ENCODE results near the gene ARHGAP26. TPM values are rescaled to one million over a fixed set of nuclear protein-coding genes. Genes with fewer than 3 reads are reported as not detected.

Gene ARHGAP26
- total RNA-seq, 4 donors from 2014 or later: 22.3 to 40.7 (median 28.2) TPM

- no peak for TF ChIP-seq EP300 (IDR thresholded peaks at IDR 0.05)
- TF ChIP-seq CTCF (IDR thresholded peaks at IDR 0.05): no peak
- TF ChIP-seq POLR2A (IDR thresholded peaks at IDR 0.05; ENCODE audit: low read depth): no peak
- no peak for TF ChIP-seq POLR2AphosphoS5 (IDR thresholded peaks at IDR 0.05)
- WGBS: 85% methylated on average over 7 of the region's 8 CpGs
- H3K27me3 ChIP-seq: no peaks in the 10 kb centered on the region
- no peak overlapping the region for H3K27ac ChIP-seq (replicated peaks in 1 of 4)
- H3K4me3 ChIP-seq: no peak overlapping the region
- no peaks in the 10 kb centered on the region for H3K9me3 ChIP-seq
- no peaks in the 10 kb centered on the region for H3K36me3 ChIP-seq
- peaks cover 0 to 13% (median under 1%) of the 10 kb centered on the region in 4 donors for H3K4me1 ChIP-seq
- DNase-seq (ENCODE audit: extremely low spot score): no peak
- intact Hi-C loops (cut with DNase I): no loop called here
Measured at GRCh38 chr5:142735323-142736246, 34.6 kb upstream of the ARHGAP26 start.

- no peaks in the 10 kb centered on the region for H3K9me3 ChIP-seq
- WGBS: 85% methylated on average over 6 of the region's 7 CpGs
- TF ChIP-seq POLR2A (IDR thresholded peaks at IDR 0.05; ENCODE audit: low read depth): no peak
- no peak for TF ChIP-seq EP300 (IDR thresholded peaks at IDR 0.05)
- TF ChIP-seq CTCF (IDR thresholded peaks at IDR 0.05): no peak
- TF ChIP-seq POLR2AphosphoS5 (IDR thresholded peaks at IDR 0.05): no peak
- no peaks in the 10 kb centered on the region for H3K27me3 ChIP-seq
- H3K4me1 ChIP-seq: peaks cover 0 to 17% (median 4%) of the 10 kb centered on the region in 4 donors
- no peak overlapping the region for H3K27ac ChIP-seq (replicated peaks in 1 of 4)
- no peak for DNase-seq (ENCODE audit: extremely low spot score)
- no peak overlapping the region for H3K4me3 ChIP-seq
- intact Hi-C loops (cut with DNase I): no loop called here
- no peaks in the 10 kb centered on the region for H3K36me3 ChIP-seq
Measured at GRCh38 chr5:142736247-142736632, 33.9 kb upstream of the ARHGAP26 start.

GRCh38 chr5:142737179-142737578 lies 33.0 kb upstream of the ARHGAP26 start:
- Histone ChIP-seq H3K9me3 (no peaks in the 10 kb centered on the region), H3K4me1 (peaks cover 0 to 17% (median 5%) of the 10 kb centered on the region in 4 donors), H3K27me3 (no peaks in the 10 kb centered on the region), H3K27ac (replicated peaks in 1 of 4) (no peak overlapping the region), H3K4me3 (no peak overlapping the region), H3K36me3 (no peaks in the 10 kb centered on the region)
- intact Hi-C loops (cut with DNase I): no loop called here
- 73% methylated on average over 5 of the region's 5 CpGs for WGBS
- TF ChIP-seq CTCF (IDR thresholded peaks at IDR 0.05): no peak
- TF ChIP-seq POLR2AphosphoS5 (IDR thresholded peaks at IDR 0.05): no peak
- TF ChIP-seq EP300 (IDR thresholded peaks at IDR 0.05): no peak
- TF ChIP-seq POLR2A (IDR thresholded peaks at IDR 0.05; ENCODE audit: low read depth): no peak
- DNase-seq (ENCODE audit: extremely low spot score): no peak

- no peak overlapping the region for H3K27ac ChIP-seq (replicated peaks in 1 of 4)
- no peak for DNase-seq (ENCODE audit: extremely low spot score)
- H3K36me3 ChIP-seq: no peaks in the 10 kb centered on the region
- TF ChIP-seq EP300 (IDR thresholded peaks at IDR 0.05): no peak
- TF ChIP-seq POLR2AphosphoS5 (IDR thresholded peaks at IDR 0.05): no peak
- TF ChIP-seq CTCF (IDR thresholded peaks at IDR 0.05): no peak
- TF ChIP-seq POLR2A (IDR thresholded peaks at IDR 0.05; ENCODE audit: low read depth): no peak
- H3K4me1 ChIP-seq: peaks cover 2 to 29% (median 6%) of the 10 kb centered on the region in 4 donors
- no peak overlapping the region for H3K4me3 ChIP-seq
- intact Hi-C loops (cut with DNase I): no loop called here
- H3K9me3 ChIP-seq: no peaks in the 10 kb centered on the region
- H3K27me3 ChIP-seq: no peaks in the 10 kb centered on the region
- WGBS: 70% methylated on average over 6 of the region's 6 CpGs
Measured at GRCh38 chr5:142740474-142741242, 29.5 kb upstream of the ARHGAP26 start.
